KG1 (cell line): ENCODE results near the gene TRABD2B.

ENCODE experiments used
- DNase-seq: peaks from one replicate; lab custom pipeline; 2025; lab: John Stamatoyannopoulos, UW

The TRABD2B gene

GRCh38 chr1:47992720-47993415, 4.3 kb downstream of the TRABD2B start:
- no peak for DNase-seq

- DNase-seq, result no peak
Observed at GRCh38 chr1:47991673-47992072, 5.5 kb downstream of the TRABD2B start.

- no peak for DNase-seq
Observed at GRCh38 chr1:47991187-47991586, 6.0 kb downstream of the TRABD2B start.

GRCh38 chr1:47990286-47990685, 6.9 kb downstream of the TRABD2B start:
- no peak for DNase-seq

GRCh38 chr1:47987601-47988000, 9.6 kb downstream of the TRABD2B start:
- DNase-seq, result no peak

GRCh38 chr1:47986761-47987200, 10.4 kb downstream of the TRABD2B start:
- DNase-seq, result no peak

GRCh38 chr1:47985018-47985417, 12.2 kb downstream of the TRABD2B start:
- DNase-seq, result no peak

GRCh38 chr1:47984175-47984789, 12.9 kb downstream of the TRABD2B start:
- no peak for DNase-seq

GRCh38 chr1:47983691-47984090, 13.5 kb downstream of the TRABD2B start:
- DNase-seq, result no peak

- DNase-seq, result no peak
Observed at GRCh38 chr1:47981667-47982350, 15.4 kb downstream of the TRABD2B start.

- DNase-seq, result no peak
Observed at GRCh38 chr1:47980501-47980900, 16.7 kb downstream of the TRABD2B start.

- DNase-seq, result no peak
Observed at GRCh38 chr1:47979724-47980123, 17.5 kb downstream of the TRABD2B start.

- DNase-seq, result no peak
Observed at GRCh38 chr1:47978486-47978885, 18.7 kb downstream of the TRABD2B start.

- no peak for DNase-seq
Observed at GRCh38 chr1:47976728-47977127, 20.5 kb downstream of the TRABD2B start.

GRCh38 chr1:47976267-47976666, 20.9 kb downstream of the TRABD2B start:
- DNase-seq, result no peak

GRCh38 chr1:47975302-47975921, 21.8 kb downstream of the TRABD2B start:
- DNase-seq, result no peak

GRCh38 chr1:47972864-47973432, 24.2 kb downstream of the TRABD2B start:
- no peak for DNase-seq

GRCh38 chr1:47971385-47972160, 25.6 kb downstream of the TRABD2B start:
- DNase-seq, result no peak

- no peak for DNase-seq
Observed at GRCh38 chr1:47970882-47971281, 26.3 kb downstream of the TRABD2B start.

GRCh38 chr1:47969478-47969877, 27.7 kb downstream of the TRABD2B start:
- DNase-seq, result no peak

GRCh38 chr1:47968556-47968888, 28.7 kb downstream of the TRABD2B start:
- DNase-seq, result no peak
